Measurements from ENCODE around the gene CTBP1. TPM values are rescaled to one million over a fixed set of nuclear protein-coding genes. Genes with fewer than 3 reads are reported as not detected.
A peak's percentile ranks its signal among the peaks of the same experiment; 100 is the strongest.

CTBP1 gene
- 169 TPM for total RNA-seq
- long read RNA-seq, transcript CTBP1-201 (9 exons, 2,297 nt) = minor isoform, 62 of 598 reads
- long read RNA-seq, transcript CTBP1-203 (10 exons, 2,467 nt) = major isoform, 242 of 598 reads
- long read RNA-seq, partial matches to known transcripts = 45 of 598 reads
- long read RNA-seq, other reads (novel, unspliced or antisense) = 244 of 598 reads

GRCh38 chr4:1248245-1249147 lies at the start of gene CTBP1:
CTBP1 (minus strand) TSS chr4:1249130; CDS start chr4:1241331, 7,799 bp downstream.
- peak within 1 kb of the TSS; percentile 96 for H3K27ac ChIP-seq
- no peaks in the 10 kb centered on the region for H3K9me3 ChIP-seq
- peaks cover 63% of the 10 kb centered on the region for H3K4me1 ChIP-seq
- DNase-seq = peak; percentile 91
- no peaks in the 10 kb centered on the region for H3K36me3 ChIP-seq
- ATAC-seq = peak; percentile 82
- no peak for TF ChIP-seq CTCF (IDR thresholded peaks at IDR 0.05)
- H3K27me3 ChIP-seq = no peaks in the 10 kb centered on the region
- peak within 1 kb of the TSS; percentile 97 for H3K4me3 ChIP-seq
- intact Hi-C loops (cut with DNase I) = loop anchor here (10.0 kb wide), 1 partner anchor 84 kb away; no protein-coding TSS in a partner anchor

GRCh38 chr4:1298461-1298860 lies 49.5 kb upstream of the CTBP1 start:
- Histone ChIP-seq H3K27ac (no peak overlapping the region), H3K4me3 (no peak overlapping the region), H3K27me3 (no peaks in the 10 kb centered on the region), H3K4me1 (peaks cover 11% of the 10 kb centered on the region), H3K9me3 (no peaks in the 10 kb centered on the region), H3K36me3 (peaks cover 36% of the 10 kb centered on the region)
- ATAC-seq (no peak), DNase-seq (peak; percentile 30)
- intact Hi-C loops (cut with DNase I) = no loop called here
- no peak for TF ChIP-seq CTCF (IDR thresholded peaks at IDR 0.05)

GRCh38 chr4:1297456-1298325 lies 48.8 kb upstream of the CTBP1 start:
- Histone ChIP-seq H3K36me3 (peaks cover 36% of the 10 kb centered on the region), H3K4me1 (peaks cover 12% of the 10 kb centered on the region), H3K27ac (no peak overlapping the region), H3K27me3 (no peaks in the 10 kb centered on the region), H3K9me3 (no peaks in the 10 kb centered on the region), H3K4me3 (no peak overlapping the region)
- intact Hi-C loops (cut with DNase I) = no loop called here
- TF ChIP-seq CTCF (IDR thresholded peaks at IDR 0.05) = no peak
- no peak for ATAC-seq
- peak; percentile 42 for DNase-seq

- Histone ChIP-seq H3K27ac (no peak overlapping the region), H3K4me1 (peaks cover 19% of the 10 kb centered on the region), H3K27me3 (no peaks in the 10 kb centered on the region), H3K36me3 (peaks cover 36% of the 10 kb centered on the region), H3K4me3 (no peak overlapping the region), H3K9me3 (no peaks in the 10 kb centered on the region)
- intact Hi-C loops (cut with DNase I) = no loop called here
- TF ChIP-seq CTCF (IDR thresholded peaks at IDR 0.05) = no peak
- no peak for ATAC-seq
- no peak for DNase-seq
Observed at GRCh38 chr4:1297023-1297395, 48.1 kb upstream of the CTBP1 start.

GRCh38 chr4:1296324-1297022 lies 47.5 kb upstream of the CTBP1 start:
- Histone ChIP-seq H3K4me3 (no peak overlapping the region), H3K4me1 (peaks cover 24% of the 10 kb centered on the region)
- TF ChIP-seq CTCF (IDR thresholded peaks at IDR 0.05) = no peak

More at GRCh38 chr4:1296324-1297022, 47.5 kb upstream of the CTBP1 start:
- Histone ChIP-seq H3K9me3 (no peaks in the 10 kb centered on the region), H3K27me3 (no peaks in the 10 kb centered on the region), H3K36me3 (peaks cover 36% of the 10 kb centered on the region), H3K27ac (no peak overlapping the region)
- no peak for ATAC-seq
- DNase-seq = no peak
- intact Hi-C loops (cut with DNase I) = no loop called here

All from upper lobe of right lung (tissue), 1 donor.